ENCODE measurements around the gene SLC27A1. TPM values are rescaled to one million over a fixed set of nuclear protein-coding genes. Genes with fewer than 3 reads are reported as not detected.

Gene SLC27A1
- total and polyA plus RNA-seq, 9 of the 15 experiments (the other 6 are each of a cell fraction or from before 2014, with no cell fraction given): 0.06 to 3.0 (median 1.1) TPM

DNA sequence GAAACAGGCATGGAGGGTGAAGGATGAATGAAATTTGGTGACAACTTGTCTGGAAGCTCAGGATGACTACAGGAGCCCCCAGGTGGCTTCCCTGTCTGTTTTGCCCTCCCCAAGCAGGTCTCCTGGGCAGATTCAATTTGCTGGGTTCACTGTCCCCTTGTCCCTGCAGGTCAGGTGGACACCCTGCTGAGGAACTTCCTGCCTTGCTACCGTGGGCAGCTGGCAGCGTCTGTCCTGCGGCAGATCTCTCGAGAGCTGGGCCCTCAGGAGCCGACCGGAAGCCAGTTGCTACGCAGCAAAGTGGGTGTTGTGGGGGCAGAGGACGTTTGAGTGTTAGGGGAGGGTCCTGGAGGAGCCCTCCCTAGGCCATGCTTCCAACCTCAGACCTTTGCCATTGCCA is 60.3 kb downstream of the SLC27A1 start:
- H4K20me1 ChIP-seq (replicated peaks; ENCODE audit: control insufficient read depth, insufficient read depth, low read length): no peaks in the 10 kb centered on the region
- peak overlapping the region in 1 of 2 experiments; percentile 83; a peak in 1 of 4 replicates for H3K9ac ChIP-seq (ENCODE audit: insufficient read depth in 1 of 2, low read depth in 2 of 2, low read length in 2 of 2)
- WGBS (ENCODE audit: insufficient coverage, low coverage, missing lambda C conversion rate): 12% methylated on average over 8 of the region's 8 CpGs
- H3K9me3 ChIP-seq (replicated peaks; ENCODE audit: control insufficient read depth, insufficient read depth, low read depth, low read length): no peaks in the 10 kb centered on the region
- no peaks in the 10 kb centered on the region for H3K79me2 ChIP-seq (ENCODE audit: control insufficient read depth, insufficient read depth, low read length)
- no peaks in the 10 kb centered on the region for H3K36me3 ChIP-seq (ENCODE audit: control insufficient read depth, insufficient read depth, low read length)
- H3K27ac ChIP-seq (ENCODE audit: extremely low read depth, low read depth, low read length): no peak overlapping the region
- TF ChIP-seq, protein P1, sequence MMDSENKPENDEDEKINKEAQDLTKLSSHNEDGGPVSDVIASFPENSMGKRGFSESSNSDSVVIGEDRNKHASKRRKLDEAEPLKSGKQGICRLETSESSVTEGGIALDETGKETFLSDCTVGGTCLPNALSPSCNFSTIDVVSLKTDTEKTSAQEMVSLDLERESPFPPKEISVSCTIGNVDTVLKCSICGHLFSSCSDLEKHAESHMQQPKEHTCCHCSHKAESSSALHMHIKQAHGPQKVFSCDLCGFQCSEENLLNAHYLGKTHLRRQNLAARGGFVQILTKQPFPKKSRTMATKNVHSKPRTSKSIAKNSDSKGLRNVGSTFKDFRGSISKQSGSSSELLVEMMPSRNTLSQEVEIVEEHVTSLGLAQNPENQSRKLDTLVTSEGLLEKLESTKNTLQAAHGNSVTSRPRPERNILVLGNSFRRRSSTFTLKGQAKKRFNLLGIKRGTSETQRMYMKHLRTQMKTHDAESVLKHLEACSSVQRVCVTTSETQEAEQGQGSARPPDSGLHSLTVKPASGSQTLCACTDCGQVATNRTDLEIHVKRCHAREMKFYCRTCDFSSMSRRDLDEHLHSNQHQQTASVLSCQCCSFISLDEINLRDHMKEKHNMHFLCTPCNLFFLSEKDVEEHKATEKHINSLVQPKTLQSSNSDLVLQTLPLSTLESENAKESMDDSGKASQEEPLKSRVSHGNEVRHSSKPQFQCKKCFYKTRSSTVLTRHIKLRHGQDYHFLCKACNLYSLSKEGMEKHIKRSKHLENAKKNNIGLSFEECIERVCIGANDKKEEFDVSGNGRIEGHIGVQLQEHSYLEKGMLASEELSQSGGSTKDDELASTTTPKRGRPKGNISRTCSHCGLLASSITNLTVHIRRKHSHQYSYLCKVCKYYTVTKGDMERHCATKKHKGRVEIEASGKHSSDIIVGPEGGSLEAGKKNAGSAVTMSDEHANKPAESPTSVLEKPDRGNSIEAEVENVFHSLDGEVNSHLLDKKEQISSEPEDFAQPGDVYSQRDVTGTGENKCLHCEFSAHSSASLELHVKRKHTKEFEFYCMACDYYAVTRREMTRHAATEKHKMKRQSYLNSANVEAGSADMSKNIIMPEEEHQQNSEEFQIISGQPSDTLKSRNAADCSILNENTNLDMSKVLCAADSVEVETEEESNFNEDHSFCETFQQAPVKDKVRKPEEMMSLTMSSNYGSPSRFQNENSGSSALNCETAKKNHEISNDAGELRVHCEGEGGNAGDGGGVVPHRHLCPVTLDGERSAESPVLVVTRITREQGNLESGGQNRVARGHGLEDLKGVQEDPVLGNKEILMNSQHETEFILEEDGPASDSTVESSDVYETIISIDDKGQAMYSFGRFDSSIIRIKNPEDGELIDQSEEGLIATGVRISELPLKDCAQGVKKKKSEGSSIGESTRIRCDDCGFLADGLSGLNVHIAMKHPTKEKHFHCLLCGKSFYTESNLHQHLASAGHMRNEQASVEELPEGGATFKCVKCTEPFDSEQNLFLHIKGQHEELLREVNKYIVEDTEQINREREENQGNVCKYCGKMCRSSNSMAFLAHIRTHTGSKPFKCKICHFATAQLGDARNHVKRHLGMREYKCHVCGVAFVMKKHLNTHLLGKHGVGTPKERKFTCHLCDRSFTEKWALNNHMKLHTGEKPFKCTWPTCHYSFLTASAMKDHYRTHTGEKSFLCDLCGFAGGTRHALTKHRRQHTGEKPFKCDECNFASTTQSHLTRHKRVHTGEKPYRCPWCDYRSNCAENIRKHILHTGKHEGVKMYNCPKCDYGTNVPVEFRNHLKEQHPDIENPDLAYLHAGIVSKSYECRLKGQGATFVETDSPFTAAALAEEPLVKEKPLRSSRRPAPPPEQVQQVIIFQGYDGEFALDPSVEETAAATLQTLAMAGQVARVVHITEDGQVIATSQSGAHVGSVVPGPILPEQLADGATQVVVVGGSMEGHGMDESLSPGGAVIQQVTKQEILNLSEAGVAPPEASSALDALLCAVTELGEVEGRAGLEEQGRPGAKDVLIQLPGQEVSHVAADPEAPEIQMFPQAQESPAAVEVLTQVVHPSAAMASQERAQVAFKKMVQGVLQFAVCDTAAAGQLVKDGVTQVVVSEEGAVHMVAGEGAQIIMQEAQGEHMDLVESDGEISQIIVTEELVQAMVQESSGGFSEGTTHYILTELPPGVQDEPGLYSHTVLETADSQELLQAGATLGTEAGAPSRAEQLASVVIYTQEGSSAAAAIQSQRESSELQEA (IDR thresholded peaks at IDR 0.05; ENCODE audit: low read depth): no peak
- peak; percentile 42; the same call in 1 of the 2 replicates for TF ChIP-seq CHD2 (IDR thresholded peaks at IDR 0.05; ENCODE audit: low read depth, low read length)
- H3K9me1 ChIP-seq (ENCODE audit: control insufficient read depth, insufficient read depth, low read length): no peaks in the 10 kb centered on the region
- no peak for FAIRE-seq
- H2AFZ ChIP-seq (ENCODE audit: low read depth, low read length): peak overlapping the region; percentile 25; the same call in 1 of the 2 replicates
- intact Hi-C loops (cut with micrococcal nuclease) (no loop called here), in situ Hi-C loops (cut with MboI) (no loop called here)
- no peak overlapping the region for H3K4me2 ChIP-seq (ENCODE audit: insufficient read depth, low read length)
- ChIA-PET CTCF (ENCODE audit: low intra/inter-chr PET ratio) (no interaction called here), POLR2A (interaction anchor here (0.6 to 2.0 kb wide), 5 partner anchors 10 to 329 kb away, joined by 3 to 4 read pairs (median 4); partner anchors contain the start of gene RPL18A)
- no TSS peak for BruUV-seq (replicated peaks)
- peaks cover 0 to 11% of the 10 kb centered on the region in 2 experiments; a peak in 1 of 5 replicates for H3K27me3 ChIP-seq (ENCODE audit: control insufficient read depth in 2 of 2, insufficient read depth in 2 of 2, low read length in 2 of 2)
- H3K4me3 ChIP-seq: no peak overlapping the region
- no peak for DNase-seq (ENCODE audit: extremely low read depth in 1 of 4, low spot score in 3 of 4)
- H3K4me1 ChIP-seq (replicated peaks in 1 of 2; ENCODE audit: control insufficient read depth in 2 of 2, insufficient read depth in 2 of 2, low read length in 2 of 2): peaks cover 0 to 20% of the 10 kb centered on the region in 2 experiments; a peak in 3 of 5 replicates
- ATAC-seq: peak; percentile 48; the same call in 2 of the 3 replicates
